Activated CD4-positive, CD25-positive, alpha-beta regulatory T cell treated with anti-CD3 and anti-CD28 coated beads, Interleukin-2, amount 50 U/mL, for 72 hours (primary cell): Measurements from ENCODE around the gene JAG1.

Experiments used
- DNase-seq: peaks from one replicate; pipeline ENCODE4 v3.0.0; 2021

JAG1 gene

GRCh38 chr20:10673842-10674683 lies at the start of gene JAG1:
Gene JAG1 (minus strand): TSS chr20:10673999. CDS start chr20:10673530, 469 bp downstream.
- DNase-seq, result peak; percentile 59

GRCh38 chr20:10721976-10722375 lies 48.2 kb upstream of the JAG1 start:
- DNase-seq, result no peak

- no peak for DNase-seq
Observed at GRCh38 chr20:10721137-10721896, 47.5 kb upstream of the JAG1 start.

DNA sequence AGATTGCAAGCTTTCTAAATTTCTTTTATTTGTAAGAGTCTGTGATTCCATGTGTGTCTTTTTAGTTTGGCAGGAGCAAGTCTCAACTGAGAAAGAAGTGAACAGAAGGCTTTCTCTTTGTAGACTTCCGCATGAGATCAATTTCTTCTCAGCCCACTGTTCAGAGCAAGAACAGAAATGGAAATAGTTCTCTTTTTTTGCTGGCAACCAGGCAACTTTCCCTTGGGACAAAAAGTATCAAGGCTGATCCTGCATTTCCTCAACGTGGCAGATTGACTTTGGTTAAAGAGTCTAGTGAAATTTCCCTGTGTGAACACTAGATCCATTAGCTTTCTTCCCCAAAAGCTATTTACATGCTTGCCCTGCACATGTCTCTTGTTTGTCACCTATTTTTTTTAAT lies 46.8 kb upstream of the JAG1 start:
- DNase-seq, result no peak

DNA sequence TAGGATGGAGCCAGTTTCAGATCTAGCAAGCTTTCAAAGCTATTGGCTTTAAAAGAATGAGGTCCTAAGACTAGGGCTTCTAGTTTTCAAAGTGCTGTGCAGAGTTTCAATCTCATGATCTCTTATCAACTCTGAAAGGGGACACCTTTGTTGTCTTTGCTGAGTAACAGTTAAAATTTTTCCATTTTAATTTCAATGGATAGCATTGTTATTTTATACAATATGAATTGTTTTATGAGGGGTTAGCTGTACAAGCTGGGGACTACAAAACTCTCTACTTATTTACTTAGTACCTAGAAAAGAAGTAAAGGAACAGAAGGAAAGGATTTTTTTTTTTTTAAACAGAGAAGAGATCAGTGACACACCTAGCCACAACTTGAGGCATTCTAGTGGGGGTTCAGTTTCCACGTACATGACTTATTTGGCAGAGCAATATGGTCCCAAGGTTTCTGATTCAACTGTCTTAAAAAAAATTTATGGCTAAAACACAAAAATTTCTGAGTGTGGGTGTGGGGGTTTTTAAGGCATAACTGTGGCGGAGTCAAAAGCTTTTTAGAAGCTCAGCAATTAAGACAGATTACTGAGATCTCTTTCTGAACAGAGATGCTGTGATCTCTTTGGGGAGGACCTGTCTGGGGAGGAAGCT lies 46.1 kb upstream of the JAG1 start:
- DNase-seq, result no peak

DNA sequence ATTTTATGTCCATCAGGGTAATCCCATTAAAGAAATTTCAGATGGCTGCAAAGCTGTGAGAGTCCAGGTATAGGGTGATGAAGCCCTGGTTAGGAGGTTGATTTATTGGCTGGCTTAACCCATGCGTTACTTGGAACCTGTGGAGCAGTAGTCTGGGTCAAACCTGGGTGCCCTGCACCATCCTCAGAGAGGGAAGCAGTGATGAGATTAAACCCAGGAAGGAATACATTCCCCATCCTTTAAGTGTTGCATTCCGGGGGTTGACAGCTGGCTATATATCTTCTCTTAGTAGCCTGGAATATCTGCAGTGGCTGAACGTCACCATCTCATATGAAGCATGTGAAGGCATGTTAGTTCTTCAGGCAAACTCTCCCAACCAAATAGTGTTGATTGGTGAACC lies 44.9 kb upstream of the JAG1 start:
- no peak for DNase-seq

DNA sequence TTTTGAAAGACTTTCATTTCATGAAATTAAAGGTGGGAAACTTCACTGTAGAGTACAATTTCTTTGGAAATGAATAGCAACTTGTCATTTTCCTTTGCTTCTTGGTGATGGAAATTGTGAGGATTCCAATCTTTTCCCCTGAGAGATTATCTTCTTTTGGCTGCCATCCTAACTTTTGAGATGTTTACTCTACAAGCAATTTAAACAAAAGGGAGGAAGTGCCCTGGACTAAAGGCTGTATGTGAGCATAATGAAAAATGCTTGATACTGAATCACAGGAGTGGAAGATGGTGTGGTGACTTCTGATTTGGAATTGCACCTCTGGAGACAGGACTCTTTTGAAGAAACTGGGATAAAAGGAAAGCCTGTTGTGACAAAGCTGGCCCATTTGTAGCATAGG lies 43.1 kb upstream of the JAG1 start:
- DNase-seq, result no peak

DNA sequence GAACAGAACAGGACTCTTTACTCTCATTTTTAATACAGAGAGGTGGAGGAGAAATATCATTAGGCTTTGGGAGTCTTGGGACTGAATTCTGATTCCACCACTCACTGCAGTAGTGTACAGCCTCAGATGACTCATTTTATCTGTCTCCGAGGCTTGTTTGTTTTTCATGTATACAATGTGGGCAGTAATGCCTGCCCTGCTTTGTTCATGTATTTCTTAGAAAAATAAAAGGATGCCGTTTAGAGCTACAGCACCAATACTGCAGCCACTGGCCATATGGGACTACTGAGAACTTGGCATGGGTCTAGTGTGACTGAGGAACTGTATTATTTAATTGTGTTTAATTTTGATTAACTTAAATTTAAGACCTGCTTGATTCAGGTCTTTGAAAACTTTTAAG lies 41.2 kb upstream of the JAG1 start:
- DNase-seq, result no peak

DNA sequence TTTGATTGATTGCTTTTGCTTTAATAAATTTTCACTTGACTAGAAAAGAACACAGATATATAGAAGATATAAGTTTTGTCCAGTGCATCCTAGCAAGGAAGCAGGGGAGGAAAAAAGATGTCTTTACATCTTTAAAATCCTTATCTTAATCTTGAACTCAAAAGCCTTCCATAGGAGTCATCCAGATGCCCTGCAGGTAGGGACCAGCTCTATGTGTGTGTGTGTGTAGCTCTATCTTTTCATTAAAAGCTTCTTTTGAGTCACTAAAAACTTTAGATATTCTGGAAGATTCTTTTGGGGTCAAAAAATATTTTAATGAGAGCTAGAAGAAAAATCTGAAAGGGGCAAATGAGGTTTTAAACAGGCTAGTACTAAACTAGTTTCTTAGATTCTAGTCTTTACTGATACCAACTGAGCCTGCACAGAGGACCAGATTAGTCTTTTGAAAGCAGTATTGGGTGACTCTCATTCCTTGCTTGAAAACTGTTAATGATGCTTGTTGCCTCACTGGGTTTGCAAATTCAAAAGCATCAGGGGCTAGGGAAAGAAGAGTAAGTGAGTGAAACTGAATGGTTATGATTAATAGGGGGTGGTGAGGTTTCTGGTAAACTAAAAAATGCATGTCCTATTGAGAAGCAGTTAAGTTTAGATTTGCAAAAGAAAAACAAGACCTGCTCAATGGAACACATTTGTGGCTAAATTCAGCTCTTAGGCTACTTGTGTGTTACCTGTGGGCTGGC lies 40.6 kb upstream of the JAG1 start:
- no peak for DNase-seq

DNA sequence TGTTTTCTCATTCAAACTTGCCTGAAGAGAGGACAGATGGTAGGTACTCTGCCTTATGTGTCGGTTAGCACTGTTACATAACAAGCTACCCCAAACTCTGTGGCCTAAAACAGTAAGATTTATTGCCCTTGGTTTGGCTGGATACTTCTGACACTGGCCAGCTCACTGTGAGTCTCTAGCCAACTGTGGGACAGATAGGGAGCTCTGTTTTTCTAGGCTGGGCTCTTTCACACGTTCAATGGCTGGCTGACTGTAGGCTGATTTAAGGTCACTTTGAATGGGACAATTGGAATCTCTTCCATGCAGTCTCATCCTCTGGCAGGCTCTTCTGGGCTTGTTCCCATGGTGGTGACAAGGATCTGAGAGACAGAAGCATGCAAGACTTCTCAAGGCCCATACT lies 39.4 kb upstream of the JAG1 start:
- DNase-seq, result no peak

- no peak for DNase-seq
Observed at GRCh38 chr20:10711903-10712451, 38.2 kb upstream of the JAG1 start.

- DNase-seq, result no peak
Observed at GRCh38 chr20:10710991-10711775, 37.4 kb upstream of the JAG1 start.

GRCh38 chr20:10709916-10710315 lies 36.1 kb upstream of the JAG1 start:
- DNase-seq, result no peak

DNA sequence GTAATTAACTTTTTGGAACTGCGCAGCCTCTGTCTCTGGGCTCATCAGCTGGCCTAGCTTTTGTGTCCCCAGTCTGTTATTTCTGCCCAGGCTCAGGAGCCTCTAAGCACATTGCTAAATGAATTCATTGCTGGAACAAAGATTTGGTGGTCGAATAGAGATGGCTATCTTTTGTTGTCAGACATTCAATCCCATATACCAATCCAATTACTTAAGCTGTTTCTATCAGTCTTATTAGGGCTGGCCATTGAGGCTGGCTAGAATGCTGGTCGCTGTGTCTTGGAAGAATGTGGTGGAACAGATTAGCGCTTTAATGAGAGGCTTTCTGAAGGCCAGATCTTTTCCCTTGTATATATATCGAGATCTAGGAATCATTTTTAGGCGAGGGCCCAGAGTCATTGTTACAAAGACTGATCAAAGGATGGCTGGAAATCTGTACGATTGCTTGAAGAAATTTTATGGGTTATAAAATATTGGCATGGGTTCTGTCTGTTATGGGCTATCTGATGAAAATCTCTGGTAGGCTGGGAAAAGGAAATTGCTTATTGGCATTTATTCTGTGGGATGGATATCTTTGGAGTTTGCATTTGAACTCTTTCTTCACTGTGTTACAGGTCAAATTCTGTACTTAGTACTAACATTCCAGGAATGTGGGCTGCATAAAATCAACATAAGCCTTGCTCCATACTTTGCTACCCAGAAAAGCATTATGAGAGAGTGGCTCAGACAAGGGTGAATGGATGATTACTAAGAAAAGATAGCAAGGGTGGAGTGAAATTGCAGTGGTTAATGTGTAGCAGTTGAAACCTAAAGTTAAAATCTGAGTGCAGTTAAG lies 34.8 kb upstream of the JAG1 start:
- DNase-seq, result no peak

- DNase-seq, result no peak
Observed at GRCh38 chr20:10707791-10708190, 34.0 kb upstream of the JAG1 start.

DNA sequence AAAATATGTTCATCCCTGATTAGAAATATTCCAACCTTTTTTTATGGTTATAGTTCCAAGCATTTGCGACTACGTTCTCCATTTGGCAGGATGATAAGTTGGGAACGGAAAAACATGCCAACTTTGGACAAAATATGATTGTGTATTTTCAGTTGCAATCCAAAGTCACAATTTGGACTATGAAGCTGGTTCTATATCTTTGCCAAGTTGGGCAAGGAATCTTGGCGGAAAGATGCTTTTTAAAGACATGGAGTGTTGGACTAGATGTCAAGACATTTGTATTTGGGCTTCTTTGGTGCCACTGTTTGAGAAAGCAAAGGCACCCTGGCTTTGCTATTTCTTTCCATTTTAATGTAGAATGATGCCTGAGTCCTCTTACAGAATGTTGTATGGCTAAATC lies 33.3 kb upstream of the JAG1 start:
- no peak for DNase-seq

DNA sequence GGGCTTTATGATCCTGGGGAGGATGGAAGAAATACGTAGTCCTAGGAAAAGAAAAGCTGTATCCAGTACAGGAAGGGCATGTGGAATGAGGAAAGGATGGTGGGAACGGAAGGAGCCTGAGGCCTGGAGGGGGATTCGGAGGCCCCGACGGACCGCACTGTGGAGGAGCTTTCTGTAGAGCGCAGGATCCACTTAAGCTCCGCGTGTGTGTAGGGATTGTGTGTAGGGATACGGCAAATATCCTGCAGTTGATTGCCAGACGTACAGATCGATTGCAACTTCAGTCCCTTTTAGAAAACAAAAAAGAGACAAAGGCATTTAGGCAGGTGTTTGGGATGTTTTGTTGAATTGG lies 32.6 kb upstream of the JAG1 start:
- no peak for DNase-seq

- no peak for DNase-seq
Observed at GRCh38 chr20:10705801-10706459, 32.1 kb upstream of the JAG1 start.

GRCh38 chr20:10701607-10702006 lies 27.8 kb upstream of the JAG1 start:
- no peak for DNase-seq

DNA sequence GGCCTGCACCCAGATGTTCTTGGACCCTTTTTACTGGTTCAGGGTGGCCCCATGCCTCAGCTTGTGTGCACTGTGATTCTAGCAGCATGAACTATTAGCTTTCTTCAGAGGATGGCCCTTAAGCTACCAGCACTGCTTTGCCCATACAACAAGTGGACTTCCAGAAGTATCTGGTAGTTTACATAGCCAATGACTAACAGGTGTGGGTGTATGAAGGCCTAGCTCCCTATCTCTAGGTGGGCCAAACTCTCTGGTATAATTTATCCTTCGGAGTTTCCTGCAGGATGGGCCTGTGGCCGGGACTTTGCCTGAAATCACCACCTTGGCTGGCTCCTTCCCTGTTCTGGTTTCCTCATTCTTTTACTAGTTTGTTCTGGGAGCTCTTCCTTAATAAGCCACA lies 26.1 kb upstream of the JAG1 start:
- no peak for DNase-seq

- no peak for DNase-seq
Observed at GRCh38 chr20:10699489-10699888, 25.7 kb upstream of the JAG1 start.
